Activated CD4-positive, CD25-positive, alpha-beta regulatory T cell treated with anti-CD3 and anti-CD28 coated beads, Interleukin-2, amount 50 U/mL, for 72 hours (primary cell): Measurements from ENCODE around the gene ZNF441.
A peak's percentile ranks its signal among the peaks of the same experiment; 100 is the strongest.
"Not testable (repeated sequence)": the region's sequence is repeated elsewhere in the genome, so short reads cannot be mapped to it uniquely, and the experiment has no call there.

Experiments
- DNase-seq: peaks from one replicate; pipeline ENCODE4 v3.0.0; 2021

Gene ZNF441

GRCh38 chr19:11781295-11782057 lies 14.7 kb downstream of the ZNF441 start:
- no peak for DNase-seq

- DNase-seq, result no peak
These were observed 17.0 kb downstream of the ZNF441 start for GRCh38 chr19:11783767-11784166.

GRCh38 chr19:11784356-11784755 lies 17.6 kb downstream of the ZNF441 start:
- no peak for DNase-seq

DNA sequence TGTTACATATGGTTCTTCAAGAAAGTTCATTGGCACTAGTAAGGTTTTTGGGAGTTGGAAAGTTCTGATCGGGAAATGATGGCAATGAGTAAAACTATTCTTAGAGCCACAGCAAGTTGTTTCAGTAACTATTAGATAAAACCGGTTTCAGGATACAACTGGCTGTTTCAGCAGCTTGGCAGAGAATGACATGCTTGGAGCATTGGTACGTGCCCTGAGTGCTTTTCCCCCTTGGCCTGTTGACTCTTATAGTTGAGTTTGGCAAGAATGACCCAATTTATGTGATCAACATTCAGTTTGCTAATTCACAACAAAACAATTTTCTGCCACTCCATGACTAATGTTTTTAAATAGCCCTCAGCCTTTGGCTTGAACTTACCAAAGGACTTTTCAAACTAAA lies 20.7 kb downstream of the ZNF441 start:
- DNase-seq, result no peak

DNA sequence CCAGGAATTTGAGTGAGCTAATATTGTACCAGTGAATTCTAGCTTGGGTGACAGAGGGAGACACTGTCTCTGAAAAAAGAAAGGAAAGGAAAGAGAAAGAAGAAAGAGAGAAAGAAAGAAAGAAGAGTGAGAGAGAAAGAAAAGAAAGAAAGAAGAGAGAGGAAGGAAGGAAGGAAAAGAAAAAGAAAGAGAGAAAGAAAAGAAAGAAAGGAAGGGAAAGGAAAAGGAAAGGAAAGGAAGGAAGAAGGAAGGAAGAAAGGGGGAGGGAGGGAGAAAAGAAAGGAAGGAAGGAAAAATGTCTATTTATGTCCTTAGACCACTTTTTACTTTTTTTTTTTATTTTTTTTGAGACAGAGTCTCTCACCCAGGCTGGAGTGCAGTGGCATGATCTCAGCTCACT lies 26.1 kb downstream of the ZNF441 start:
- DNase-seq, result no peak

GRCh38 chr19:11797491-11797890 lies 30.7 kb downstream of the ZNF441 start:
- DNase-seq, result peak; percentile 70

- peak; percentile 85 for DNase-seq
These were observed 31.9 kb downstream of the ZNF441 start, which contains the start of gene ZNF491 for GRCh38 chr19:11798391-11799330. Gene ZNF491 (plus strand): TSS chr19:11798523. CDS start chr19:11805954, 7,431 bp downstream.

- no peak for DNase-seq
These were observed 39.7 kb downstream of the ZNF441 start for GRCh38 chr19:11806354-11807098.

DNA sequence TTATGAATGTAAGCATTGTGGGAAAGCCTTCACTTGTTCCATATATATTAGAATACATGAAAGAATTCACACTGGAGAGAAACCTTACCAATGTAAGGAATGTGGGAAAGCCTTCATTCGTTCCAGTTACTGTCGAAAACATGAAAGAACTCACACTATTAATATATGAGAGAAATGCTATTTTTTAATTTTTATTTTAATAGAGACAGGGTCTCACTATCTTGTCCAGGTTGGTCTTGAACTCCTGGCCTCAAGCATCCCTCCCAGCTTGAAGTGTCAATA lies 40.2 kb downstream of the ZNF441 start:
- no peak for DNase-seq

DNA sequence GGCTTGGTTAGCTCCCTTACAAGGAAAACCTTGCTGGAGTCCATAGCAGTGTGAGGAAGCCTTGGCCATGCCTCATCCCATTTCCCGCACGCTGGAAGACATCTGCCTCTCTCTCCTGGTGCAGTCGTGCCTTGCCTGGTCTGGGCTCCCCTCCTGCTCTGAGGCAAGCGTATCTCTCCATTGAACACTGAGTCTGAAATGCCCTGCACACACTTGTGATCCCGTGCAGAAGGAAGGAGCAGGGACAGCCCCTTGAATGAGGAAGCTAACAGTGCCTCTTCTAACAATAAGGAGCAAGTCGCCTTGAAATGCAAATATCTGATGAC lies 46.9 kb downstream of the ZNF441 start:
- DNase-seq, result no peak

GRCh38 chr19:11814029-11814699 lies 47.4 kb downstream of the ZNF441 start, which contains the start of gene ZNF440:
Gene ZNF440 (plus strand): TSS chr19:11814273. CDS start chr19:11814448, 175 bp downstream.
- peak; percentile 93 for DNase-seq

DNA sequence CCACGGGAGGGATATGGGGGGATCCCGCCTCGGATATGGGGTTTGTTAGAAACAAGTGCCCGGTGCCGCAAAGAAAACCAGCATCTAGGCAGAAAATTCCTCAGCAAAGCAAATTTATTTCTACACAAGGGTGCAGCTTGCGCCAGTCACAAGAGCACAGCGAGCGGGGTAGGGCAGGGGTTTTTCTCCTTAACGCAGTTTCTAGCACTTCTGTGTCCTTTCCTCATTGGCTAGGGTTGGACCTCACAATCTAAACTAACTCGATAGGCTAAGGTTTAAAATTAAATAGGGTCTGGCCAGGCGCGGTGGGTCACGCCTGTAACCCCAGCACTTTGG lies 47.9 kb downstream of the ZNF441 start:
- DNase-seq, result no peak

- DNase-seq, result no peak
These were observed 54.8 kb downstream of the ZNF441 start for GRCh38 chr19:11821474-11822109.

GRCh38 chr19:11828957-11829876 lies 62.4 kb downstream of the ZNF441 start:
- DNase-seq, result not testable (repeated sequence)

DNA sequence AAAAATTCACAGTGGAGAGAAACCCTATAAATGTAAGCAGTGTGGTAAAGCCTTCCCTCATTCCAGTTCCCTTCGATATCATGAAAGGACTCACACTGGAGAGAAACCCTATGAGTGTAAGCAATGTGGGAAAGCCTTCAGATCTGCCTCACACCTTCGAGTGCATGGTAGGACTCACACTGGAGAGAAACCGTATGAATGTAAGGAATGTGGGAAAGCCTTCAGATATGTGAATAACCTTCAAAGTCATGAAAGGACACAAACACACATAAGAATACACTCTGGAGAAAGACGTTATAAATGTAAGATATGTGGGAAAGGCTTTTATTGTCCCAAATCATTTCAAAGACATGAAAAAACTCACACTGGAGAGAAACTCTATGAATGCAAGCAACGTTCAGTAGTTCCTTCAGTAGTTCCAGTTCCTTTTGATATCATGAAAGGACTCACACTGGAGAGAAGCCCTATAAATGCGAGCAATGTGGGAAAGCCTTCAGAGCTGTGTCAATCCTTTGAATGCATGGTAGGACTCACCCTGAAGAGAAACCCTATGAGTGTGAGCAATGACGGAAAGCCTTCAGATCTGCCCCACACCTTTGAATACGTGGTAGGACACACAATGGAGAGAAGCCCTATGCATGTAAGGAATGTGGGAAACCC lies 65.6 kb downstream of the ZNF441 start:
- no peak for DNase-seq

GRCh38 chr19:11833541-11833940 lies 66.7 kb downstream of the ZNF441 start:
- DNase-seq, result no peak
